WTC11 (cell line): ENCODE measurements around the gene HHIPL1. TPM values are rescaled to one million over a fixed set of nuclear protein-coding genes. Genes with fewer than 3 reads are reported as not detected.

Experiments used
- ATAC-seq: fragments of 200-7000 bp; cut with Tn5 transposase; 2 replicates; pipeline ENCODE4 v1.10.0; 2021; ENCODE audit warnings: mild to moderate bottlenecking, moderate library complexity
- CTCF ChIA-PET: fragments of 300-600 bp; sonication (Branson Sonifier 250); formaldehyde crosslinking; loops from one replicate; lab custom pipeline; 2021; ENCODE audit warnings: antibody characterized with exemption; lab: Charles Lee
- POLR2A ChIA-PET: fragments of 350-600 bp; sonication (Branson Sonifier 250); formaldehyde crosslinking; loops from one replicate; lab custom pipeline; 2021; ENCODE audit warnings: antibody characterized with exemption; lab: Charles Lee
- DNase-seq: peaks from one replicate; pipeline ENCODE4 v3.0.0; 2021; ENCODE audit warnings: low spot score
- H3K27ac Mint-ChIP-seq: 2 replicates; pipeline ENCODE4 v1.8.0; 2021; ENCODE audit warnings: mixed read lengths
- H3K27me3 Mint-ChIP-seq: 2 replicates; pipeline ENCODE4 v1.8.0; 2021; ENCODE audit warnings: low read depth, mild to moderate bottlenecking, moderate library complexity, mixed read lengths
- H3K36me3 Mint-ChIP-seq: 2 replicates; pipeline ENCODE4 v1.8.0; 2021; ENCODE audit warnings: mixed read lengths
- H3K4me1 Mint-ChIP-seq: 2 replicates; pipeline ENCODE4 v1.8.0; 2022; ENCODE audit warnings: mixed read lengths
- H3K4me3 Mint-ChIP-seq: 2 replicates; pipeline ENCODE4 v1.8.0; 2021; ENCODE audit warnings: mild to moderate bottlenecking, moderate library complexity, mixed read lengths
- H3K9me3 Mint-ChIP-seq: 2 replicates; pipeline ENCODE4 v1.8.0; 2021; ENCODE audit warnings: mixed read lengths
- ATF1 ChIP-seq: sonication (generic); formaldehyde crosslinking; IDR thresholded peaks from 2 replicates; pipeline ENCODE4 v1.8.1; 2023; ENCODE audit warnings: mild to moderate bottlenecking, moderate library complexity, missing genetic modification reagents
- EMX1 ChIP-seq: fragments of 250-450 bp; sonication (Bioruptor Pico); IDR thresholded peaks from 2 replicates; pipeline ENCODE4 v1.8.0; 2021; ENCODE audit warnings: mild to moderate bottlenecking
- FOXK1 ChIP-seq: sonication (generic); formaldehyde crosslinking; IDR thresholded peaks from 2 replicates; pipeline ENCODE4 v1.8.0; 2022; ENCODE audit warnings: mild to moderate bottlenecking, moderate library complexity, missing genetic modification reagents
- JAZF1 ChIP-seq: fragments of 250-450 bp; sonication (Bioruptor Pico); IDR thresholded peaks from 2 replicates; pipeline ENCODE4 v1.9.0; 2021; ENCODE audit warnings: moderate library complexity, mild to moderate bottlenecking, inconsistent platforms
- JUN ChIP-seq: sonication (generic); formaldehyde crosslinking; IDR thresholded peaks from 2 replicates; pipeline ENCODE4 v1.8.0; 2023; ENCODE audit warnings: mild to moderate bottlenecking, missing genetic modification reagents
- KAT7 ChIP-seq: sonication (generic); formaldehyde crosslinking; IDR thresholded peaks from 2 replicates; pipeline ENCODE4 v1.8.1; 2023; ENCODE audit warnings: missing genetic modification reagents, mild to moderate bottlenecking, borderline replicate concordance
- NFE2L1 ChIP-seq: sonication (generic); formaldehyde crosslinking; IDR thresholded peaks from 2 replicates; pipeline ENCODE4 v1.8.1; 2023; ENCODE audit warnings: missing genetic modification reagents
- OVOL2 ChIP-seq: fragments of 250-450 bp; sonication (Bioruptor Pico); IDR thresholded peaks from 2 replicates; pipeline ENCODE4 v1.9.0; 2021; ENCODE audit warnings: mild to moderate bottlenecking, borderline replicate concordance
- SP1 ChIP-seq: sonication (generic); formaldehyde crosslinking; conservative IDR thresholded peaks from 2 replicates; pipeline ENCODE4 v1.8.1; 2022; ENCODE audit warnings: missing genetic modification reagents
- TCF7 ChIP-seq: sonication (generic); formaldehyde crosslinking; IDR thresholded peaks from 2 replicates; pipeline ENCODE4 v1.8.0; 2022; ENCODE audit warnings: mild to moderate bottlenecking, low read depth, missing genetic modification reagents, moderate library complexity
- TEAD1 ChIP-seq: sonication (generic); formaldehyde crosslinking; IDR thresholded peaks from 2 replicates; pipeline ENCODE4 v1.8.0; 2022; ENCODE audit warnings: mild to moderate bottlenecking, missing genetic modification reagents
- TEAD4 ChIP-seq: sonication (generic); formaldehyde crosslinking; IDR thresholded peaks from 2 replicates; pipeline ENCODE4 v1.8.0; 2022; ENCODE audit warnings: mild to moderate bottlenecking, missing genetic modification reagents
- ZNF138 ChIP-seq: sonication (generic); formaldehyde crosslinking; conservative IDR thresholded peaks from 2 replicates; pipeline ENCODE4 v1.8.1; 2022; ENCODE audit warnings: mild to moderate bottlenecking, moderate library complexity, missing genetic modification reagents
- ZNF263 ChIP-seq: sonication (generic); formaldehyde crosslinking; IDR thresholded peaks from 2 replicates; pipeline ENCODE4 v1.8.1; 2022; ENCODE audit warnings: low read depth, mild to moderate bottlenecking, moderate library complexity, missing genetic modification reagents
- total RNA-seq: library from RNA; stranded (reverse); gene quantifications from 3 replicates; pipeline ENCODE4 v1.2.3, GENCODE V29; 2021
- TF ChIP-seq, protein P1 (sequence below): sonication (generic); formaldehyde crosslinking; IDR thresholded peaks from 2 replicates; pipeline ENCODE4 v1.8.0; 2022; ENCODE audit warnings: mild to moderate bottlenecking, missing genetic modification reagents
- TF ChIP-seq, protein P2 (sequence below): sonication (generic); formaldehyde crosslinking; IDR thresholded peaks from 2 replicates; pipeline ENCODE4 v1.8.0; 2022; ENCODE audit warnings: mild to moderate bottlenecking, missing genetic modification reagents
- TF ChIP-seq, protein P3 (sequence below): fragments of 250-450 bp; sonication (Bioruptor Pico); IDR thresholded peaks from 2 replicates; pipeline ENCODE4 v1.9.0; 2021; ENCODE audit warnings: moderate library complexity, mild to moderate bottlenecking, inconsistent platforms, borderline replicate concordance
- TF ChIP-seq, protein P4 (sequence below): fragments of 250-450 bp; sonication (Bioruptor Pico); IDR thresholded peaks from 2 replicates; pipeline ENCODE4 v1.9.0; 2021; ENCODE audit warnings: mild to moderate bottlenecking, borderline replicate concordance
- TF ChIP-seq, protein P5 (sequence below): fragments of 250-450 bp; sonication (Bioruptor Pico); IDR thresholded peaks from 2 replicates; pipeline ENCODE4 v1.9.0; 2021; ENCODE audit warnings: mild to moderate bottlenecking
- TF ChIP-seq, protein P6 (sequence below): sonication (generic); formaldehyde crosslinking; IDR thresholded peaks from 2 replicates; pipeline ENCODE4 v1.8.0; 2023; ENCODE audit warnings: mild to moderate bottlenecking, missing genetic modification reagents
- TF ChIP-seq, protein P7 (sequence below): sonication (generic); formaldehyde crosslinking; IDR thresholded peaks from 2 replicates; pipeline ENCODE4 v1.8.1; 2022; ENCODE audit warnings: low read depth, mild to moderate bottlenecking, moderate library complexity, missing genetic modification reagents, borderline replicate concordance

HHIPL1 gene
- total RNA-seq, 1 experiment from 2014 or later: 1.5 TPM

DNA sequence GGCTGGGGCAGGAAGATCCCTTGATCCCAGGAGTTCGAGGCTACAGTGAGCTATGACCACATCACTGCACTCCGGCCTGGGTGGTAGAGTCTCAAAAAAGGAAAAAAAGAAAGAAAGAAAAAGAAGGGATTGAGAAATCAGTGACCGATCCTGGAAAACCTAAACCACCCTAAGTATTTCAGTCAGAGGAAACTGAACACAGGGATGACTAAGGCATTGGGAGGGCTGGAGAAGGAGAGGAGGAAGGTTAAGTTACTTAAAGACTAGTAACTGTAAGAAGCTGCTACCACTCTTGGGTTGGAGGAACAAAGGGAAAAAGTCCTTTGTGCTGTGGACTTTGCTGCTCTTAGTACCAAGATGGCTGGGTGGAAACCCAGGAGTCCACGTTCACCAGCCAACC, 10.6 kb downstream of the HHIPL1 start:
- H3K36me3 Mint-ChIP-seq: no peaks in the 10 kb centered on the region
- H3K4me1 Mint-ChIP-seq: peaks cover 11% of the 10 kb centered on the region
- TF ChIP-seq TEAD1 (CRISPR knock-in tag) (no peak), JUN (CRISPR knock-in tag) (no peak), ATF1 (CRISPR knock-in tag) (no peak), TCF7 (CRISPR knock-in tag) (no peak), OVOL2 (CRISPR knock-in tag) (no peak)
- TF ChIP-seq, protein P1, sequence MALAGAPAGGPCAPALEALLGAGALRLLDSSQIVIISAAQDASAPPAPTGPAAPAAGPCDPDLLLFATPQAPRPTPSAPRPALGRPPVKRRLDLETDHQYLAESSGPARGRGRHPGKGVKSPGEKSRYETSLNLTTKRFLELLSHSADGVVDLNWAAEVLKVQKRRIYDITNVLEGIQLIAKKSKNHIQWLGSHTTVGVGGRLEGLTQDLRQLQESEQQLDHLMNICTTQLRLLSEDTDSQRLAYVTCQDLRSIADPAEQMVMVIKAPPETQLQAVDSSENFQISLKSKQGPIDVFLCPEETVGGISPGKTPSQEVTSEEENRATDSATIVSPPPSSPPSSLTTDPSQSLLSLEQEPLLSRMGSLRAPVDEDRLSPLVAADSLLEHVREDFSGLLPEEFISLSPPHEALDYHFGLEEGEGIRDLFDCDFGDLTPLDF (CRISPR knock-in tag): no peak
- TF ChIP-seq, protein P2, sequence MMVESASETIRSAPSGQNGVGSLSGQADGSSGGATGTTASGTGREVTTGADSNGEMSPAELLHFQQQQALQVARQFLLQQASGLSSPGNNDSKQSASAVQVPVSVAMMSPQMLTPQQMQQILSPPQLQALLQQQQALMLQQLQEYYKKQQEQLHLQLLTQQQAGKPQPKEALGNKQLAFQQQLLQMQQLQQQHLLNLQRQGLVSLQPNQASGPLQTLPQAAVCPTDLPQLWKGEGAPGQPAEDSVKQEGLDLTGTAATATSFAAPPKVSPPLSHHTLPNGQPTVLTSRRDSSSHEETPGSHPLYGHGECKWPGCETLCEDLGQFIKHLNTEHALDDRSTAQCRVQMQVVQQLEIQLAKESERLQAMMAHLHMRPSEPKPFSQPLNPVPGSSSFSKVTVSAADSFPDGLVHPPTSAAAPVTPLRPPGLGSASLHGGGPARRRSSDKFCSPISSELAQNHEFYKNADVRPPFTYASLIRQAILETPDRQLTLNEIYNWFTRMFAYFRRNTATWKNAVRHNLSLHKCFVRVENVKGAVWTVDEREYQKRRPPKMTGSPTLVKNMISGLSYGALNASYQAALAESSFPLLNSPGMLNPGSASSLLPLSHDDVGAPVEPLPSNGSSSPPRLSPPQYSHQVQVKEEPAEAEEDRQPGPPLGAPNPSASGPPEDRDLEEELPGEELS: no peak
- TF ChIP-seq, protein P3, sequence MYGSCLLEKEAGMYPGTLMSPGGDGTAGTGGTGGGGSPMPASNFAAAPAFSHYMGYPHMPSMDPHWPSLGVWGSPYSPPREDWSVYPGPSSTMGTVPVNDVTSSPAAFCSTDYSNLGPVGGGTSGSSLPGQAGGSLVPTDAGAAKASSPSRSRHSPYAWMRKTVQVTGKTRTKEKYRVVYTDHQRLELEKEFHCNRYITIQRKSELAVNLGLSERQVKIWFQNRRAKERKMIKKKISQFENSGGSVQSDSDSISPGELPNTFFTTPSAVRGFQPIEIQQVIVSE (CRISPR knock-in tag): no peak
- TF ChIP-seq, protein P4, sequence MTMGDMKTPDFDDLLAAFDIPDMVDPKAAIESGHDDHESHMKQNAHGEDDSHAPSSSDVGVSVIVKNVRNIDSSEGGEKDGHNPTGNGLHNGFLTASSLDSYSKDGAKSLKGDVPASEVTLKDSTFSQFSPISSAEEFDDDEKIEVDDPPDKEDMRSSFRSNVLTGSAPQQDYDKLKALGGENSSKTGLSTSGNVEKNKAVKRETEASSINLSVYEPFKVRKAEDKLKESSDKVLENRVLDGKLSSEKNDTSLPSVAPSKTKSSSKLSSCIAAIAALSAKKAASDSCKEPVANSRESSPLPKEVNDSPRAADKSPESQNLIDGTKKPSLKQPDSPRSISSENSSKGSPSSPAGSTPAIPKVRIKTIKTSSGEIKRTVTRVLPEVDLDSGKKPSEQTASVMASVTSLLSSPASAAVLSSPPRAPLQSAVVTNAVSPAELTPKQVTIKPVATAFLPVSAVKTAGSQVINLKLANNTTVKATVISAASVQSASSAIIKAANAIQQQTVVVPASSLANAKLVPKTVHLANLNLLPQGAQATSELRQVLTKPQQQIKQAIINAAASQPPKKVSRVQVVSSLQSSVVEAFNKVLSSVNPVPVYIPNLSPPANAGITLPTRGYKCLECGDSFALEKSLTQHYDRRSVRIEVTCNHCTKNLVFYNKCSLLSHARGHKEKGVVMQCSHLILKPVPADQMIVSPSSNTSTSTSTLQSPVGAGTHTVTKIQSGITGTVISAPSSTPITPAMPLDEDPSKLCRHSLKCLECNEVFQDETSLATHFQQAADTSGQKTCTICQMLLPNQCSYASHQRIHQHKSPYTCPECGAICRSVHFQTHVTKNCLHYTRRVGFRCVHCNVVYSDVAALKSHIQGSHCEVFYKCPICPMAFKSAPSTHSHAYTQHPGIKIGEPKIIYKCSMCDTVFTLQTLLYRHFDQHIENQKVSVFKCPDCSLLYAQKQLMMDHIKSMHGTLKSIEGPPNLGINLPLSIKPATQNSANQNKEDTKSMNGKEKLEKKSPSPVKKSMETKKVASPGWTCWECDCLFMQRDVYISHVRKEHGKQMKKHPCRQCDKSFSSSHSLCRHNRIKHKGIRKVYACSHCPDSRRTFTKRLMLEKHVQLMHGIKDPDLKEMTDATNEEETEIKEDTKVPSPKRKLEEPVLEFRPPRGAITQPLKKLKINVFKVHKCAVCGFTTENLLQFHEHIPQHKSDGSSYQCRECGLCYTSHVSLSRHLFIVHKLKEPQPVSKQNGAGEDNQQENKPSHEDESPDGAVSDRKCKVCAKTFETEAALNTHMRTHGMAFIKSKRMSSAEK: no peak
- TF ChIP-seq, all 79 proteins: peak for 0
- no peak for DNase-seq
- Mint-ChIP-seq H3K27ac (no peak overlapping the region), H3K27me3 (peaks cover 29% of the 10 kb centered on the region), H3K4me3 (no peak overlapping the region), H3K9me3 (no peaks in the 10 kb centered on the region)
- CTCF ChIA-PET: interaction anchor here (1.1 to 1.3 kb wide), 3 partner anchors 8 to 138 kb away, joined by 3 to 5 read pairs (median 3); no protein-coding TSS in a partner anchor
- ATAC-seq: no peak
- POLR2A ChIA-PET: no interaction called here

DNA sequence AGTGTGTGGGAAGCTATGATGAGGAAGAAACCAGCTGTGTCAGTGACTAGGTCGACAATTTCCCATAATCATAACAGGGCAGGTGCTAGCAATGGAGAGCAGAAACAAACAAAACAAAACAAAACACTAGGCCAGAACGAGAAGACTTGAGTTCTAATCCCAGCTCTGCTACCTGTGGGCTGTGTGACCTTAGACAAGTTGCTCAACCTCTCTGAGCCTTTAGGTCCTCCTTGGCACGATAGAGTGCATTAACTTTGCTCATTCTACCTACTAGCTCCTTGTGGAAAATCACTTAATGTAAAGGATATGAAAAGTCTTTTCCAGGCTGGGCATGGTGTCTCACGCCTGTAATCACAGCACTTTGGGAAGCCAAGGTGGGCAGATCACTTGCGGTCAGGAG, 11.2 kb downstream of the HHIPL1 start:
- no peak overlapping the region for H3K4me3 Mint-ChIP-seq
- no peaks in the 10 kb centered on the region for H3K36me3 Mint-ChIP-seq
- DNase-seq: no peak
- H3K4me1 Mint-ChIP-seq: peaks cover 16% of the 10 kb centered on the region
- ChIA-PET POLR2A (no interaction called here), CTCF (interaction anchor here (1.2 to 1.3 kb wide), 3 partner anchors 8 to 139 kb away, joined by 3 to 5 read pairs (median 3); no protein-coding TSS in a partner anchor)
- H3K27me3 Mint-ChIP-seq: peaks cover 34% of the 10 kb centered on the region
- no peak overlapping the region for H3K27ac Mint-ChIP-seq
- H3K9me3 Mint-ChIP-seq: no peaks in the 10 kb centered on the region
- ATAC-seq: no peak
- TF ChIP-seq FOXK1 (CRISPR knock-in tag) (no peak), TEAD4 (no peak), JAZF1 (CRISPR knock-in tag) (no peak), EMX1 (no peak), KAT7 (CRISPR knock-in tag) (no peak), SP1 (CRISPR knock-in tag) (no peak), ZNF138 (CRISPR knock-in tag) (no peak), TEAD1 (CRISPR knock-in tag) (no peak), ZNF263 (no peak), NFE2L1 (CRISPR knock-in tag) (no peak)
- TF ChIP-seq, protein P5, sequence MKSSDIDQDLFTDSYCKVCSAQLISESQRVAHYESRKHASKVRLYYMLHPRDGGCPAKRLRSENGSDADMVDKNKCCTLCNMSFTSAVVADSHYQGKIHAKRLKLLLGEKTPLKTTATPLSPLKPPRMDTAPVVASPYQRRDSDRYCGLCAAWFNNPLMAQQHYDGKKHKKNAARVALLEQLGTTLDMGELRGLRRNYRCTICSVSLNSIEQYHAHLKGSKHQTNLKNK (CRISPR knock-in tag): no peak
- TF ChIP-seq, protein P6, sequence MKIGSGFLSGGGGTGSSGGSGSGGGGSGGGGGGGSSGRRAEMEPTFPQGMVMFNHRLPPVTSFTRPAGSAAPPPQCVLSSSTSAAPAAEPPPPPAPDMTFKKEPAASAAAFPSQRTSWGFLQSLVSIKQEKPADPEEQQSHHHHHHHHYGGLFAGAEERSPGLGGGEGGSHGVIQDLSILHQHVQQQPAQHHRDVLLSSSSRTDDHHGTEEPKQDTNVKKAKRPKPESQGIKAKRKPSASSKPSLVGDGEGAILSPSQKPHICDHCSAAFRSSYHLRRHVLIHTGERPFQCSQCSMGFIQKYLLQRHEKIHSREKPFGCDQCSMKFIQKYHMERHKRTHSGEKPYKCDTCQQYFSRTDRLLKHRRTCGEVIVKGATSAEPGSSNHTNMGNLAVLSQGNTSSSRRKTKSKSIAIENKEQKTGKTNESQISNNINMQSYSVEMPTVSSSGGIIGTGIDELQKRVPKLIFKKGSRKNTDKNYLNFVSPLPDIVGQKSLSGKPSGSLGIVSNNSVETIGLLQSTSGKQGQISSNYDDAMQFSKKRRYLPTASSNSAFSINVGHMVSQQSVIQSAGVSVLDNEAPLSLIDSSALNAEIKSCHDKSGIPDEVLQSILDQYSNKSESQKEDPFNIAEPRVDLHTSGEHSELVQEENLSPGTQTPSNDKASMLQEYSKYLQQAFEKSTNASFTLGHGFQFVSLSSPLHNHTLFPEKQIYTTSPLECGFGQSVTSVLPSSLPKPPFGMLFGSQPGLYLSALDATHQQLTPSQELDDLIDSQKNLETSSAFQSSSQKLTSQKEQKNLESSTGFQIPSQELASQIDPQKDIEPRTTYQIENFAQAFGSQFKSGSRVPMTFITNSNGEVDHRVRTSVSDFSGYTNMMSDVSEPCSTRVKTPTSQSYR (CRISPR knock-in tag): no peak
- TF ChIP-seq, protein P7, sequence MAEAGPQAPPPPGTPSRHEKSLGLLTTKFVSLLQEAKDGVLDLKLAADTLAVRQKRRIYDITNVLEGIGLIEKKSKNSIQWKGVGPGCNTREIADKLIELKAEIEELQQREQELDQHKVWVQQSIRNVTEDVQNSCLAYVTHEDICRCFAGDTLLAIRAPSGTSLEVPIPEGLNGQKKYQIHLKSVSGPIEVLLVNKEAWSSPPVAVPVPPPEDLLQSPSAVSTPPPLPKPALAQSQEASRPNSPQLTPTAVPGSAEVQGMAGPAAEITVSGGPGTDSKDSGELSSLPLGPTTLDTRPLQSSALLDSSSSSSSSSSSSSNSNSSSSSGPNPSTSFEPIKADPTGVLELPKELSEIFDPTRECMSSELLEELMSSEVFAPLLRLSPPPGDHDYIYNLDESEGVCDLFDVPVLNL (CRISPR knock-in tag): no peak
- TF ChIP-seq, protein P1 (CRISPR knock-in tag): no peak
